ENCODE results near the gene KHSRP. TPM values are rescaled to one million over a fixed set of nuclear protein-coding genes. Genes with fewer than 3 reads are reported as not detected.

The KHSRP gene
- total and polyA plus RNA-seq, 2 of the 13 experiments (the other 11 are each of a cell fraction or from before 2014, with no cell fraction given): 72.1 to 129 TPM

DNA sequence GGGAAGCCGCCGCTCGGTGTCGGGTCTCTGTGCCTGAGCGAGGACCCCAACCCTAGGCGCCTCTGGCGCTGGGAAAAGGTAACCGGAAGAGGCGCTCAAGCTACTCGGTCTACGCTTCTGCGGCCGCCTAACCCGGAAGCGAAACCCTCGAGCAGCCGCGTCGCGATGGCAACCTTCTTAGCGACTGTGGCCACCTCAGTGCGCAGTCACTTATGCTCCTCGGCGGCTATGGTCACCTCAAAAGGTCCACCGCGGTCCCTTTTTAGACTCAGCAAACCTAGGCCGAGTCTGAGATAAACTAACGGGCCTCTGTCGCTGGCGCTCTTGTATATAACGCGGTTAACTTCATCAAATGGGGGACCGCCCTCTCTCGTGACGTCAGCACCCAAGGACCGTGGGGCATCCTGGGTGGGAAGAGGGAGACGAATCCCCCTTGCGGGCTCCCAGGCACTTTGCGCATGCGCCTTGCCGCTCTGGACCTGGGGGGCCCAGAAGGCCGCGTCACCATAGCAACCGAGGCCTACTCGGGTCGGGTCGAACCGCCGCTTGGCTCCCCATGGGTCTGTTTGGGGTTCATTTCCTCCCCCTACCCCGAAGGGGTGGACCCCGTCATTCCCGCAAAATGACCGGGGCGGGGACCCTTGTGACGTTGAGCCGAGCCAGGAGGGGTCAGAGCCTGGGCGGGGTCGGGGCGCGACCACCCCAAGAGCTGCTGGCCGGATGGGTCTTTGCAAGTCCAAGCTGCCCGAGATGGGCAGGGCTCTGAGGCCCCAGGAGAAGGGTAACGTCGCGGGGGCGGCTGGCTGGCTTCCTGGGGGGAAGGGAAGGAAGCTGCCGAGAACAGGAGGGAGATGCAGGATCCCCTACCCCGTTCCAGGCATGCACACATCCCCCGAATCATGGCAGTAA, 31.3 kb downstream of the KHSRP start, which contains the start of gene GTF2F1 (continued):
- TF ChIP-seq, protein P1, sequence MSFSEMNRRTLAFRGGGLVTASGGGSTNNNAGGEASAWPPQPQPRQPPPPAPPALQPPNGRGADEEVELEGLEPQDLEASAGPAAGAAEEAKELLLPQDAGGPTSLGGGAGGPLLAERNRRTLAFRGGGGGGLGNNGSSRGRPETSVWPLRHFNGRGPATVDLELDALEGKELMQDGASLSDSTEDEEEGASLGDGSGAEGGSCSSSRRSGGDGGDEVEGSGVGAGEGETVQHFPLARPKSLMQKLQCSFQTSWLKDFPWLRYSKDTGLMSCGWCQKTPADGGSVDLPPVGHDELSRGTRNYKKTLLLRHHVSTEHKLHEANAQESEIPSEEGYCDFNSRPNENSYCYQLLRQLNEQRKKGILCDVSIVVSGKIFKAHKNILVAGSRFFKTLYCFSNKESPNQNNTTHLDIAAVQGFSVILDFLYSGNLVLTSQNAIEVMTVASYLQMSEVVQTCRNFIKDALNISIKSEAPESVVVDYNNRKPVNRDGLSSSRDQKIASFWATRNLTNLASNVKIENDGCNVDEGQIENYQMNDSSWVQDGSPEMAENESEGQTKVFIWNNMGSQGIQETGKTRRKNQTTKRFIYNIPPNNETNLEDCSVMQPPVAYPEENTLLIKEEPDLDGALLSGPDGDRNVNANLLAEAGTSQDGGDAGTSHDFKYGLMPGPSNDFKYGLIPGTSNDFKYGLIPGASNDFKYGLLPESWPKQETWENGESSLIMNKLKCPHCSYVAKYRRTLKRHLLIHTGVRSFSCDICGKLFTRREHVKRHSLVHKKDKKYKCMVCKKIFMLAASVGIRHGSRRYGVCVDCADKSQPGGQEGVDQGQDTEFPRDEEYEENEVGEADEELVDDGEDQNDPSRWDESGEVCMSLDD (CRISPR knock-in tag; IDR thresholded peaks at IDR 0.05; ENCODE audit: borderline replicate concordance): no peak
- TF ChIP-seq ARID4A (CRISPR knock-in tag; IDR thresholded peaks at IDR 0.05; ENCODE audit: borderline replicate concordance): peak; percentile 96
- no peak for TF ChIP-seq ESRRA (CRISPR knock-in tag; IDR thresholded peaks at IDR 0.05; ENCODE audit: low read depth)
- no peak for TF ChIP-seq ZMYM3 (CRISPR knock-in tag; IDR thresholded peaks at IDR 0.05)
- TF ChIP-seq ZNF232 (CRISPR knock-in tag; IDR thresholded peaks at IDR 0.05; ENCODE audit: borderline replicate concordance): no peak
- no peak for TF ChIP-seq PRDM15 (CRISPR knock-in tag; IDR thresholded peaks at IDR 0.05)
- no peak for TF ChIP-seq TCF7 (IDR thresholded peaks at IDR 0.05; ENCODE audit: low read depth)
- no peak for TF ChIP-seq TIGD3 (CRISPR knock-in tag; IDR thresholded peaks at IDR 0.05; ENCODE audit: borderline replicate concordance)
- peak; percentile 92 for TF ChIP-seq ZBTB7B (CRISPR knock-in tag; IDR thresholded peaks at IDR 0.05)
